Measurements from ENCODE around the gene VGLL4.

DNA sequence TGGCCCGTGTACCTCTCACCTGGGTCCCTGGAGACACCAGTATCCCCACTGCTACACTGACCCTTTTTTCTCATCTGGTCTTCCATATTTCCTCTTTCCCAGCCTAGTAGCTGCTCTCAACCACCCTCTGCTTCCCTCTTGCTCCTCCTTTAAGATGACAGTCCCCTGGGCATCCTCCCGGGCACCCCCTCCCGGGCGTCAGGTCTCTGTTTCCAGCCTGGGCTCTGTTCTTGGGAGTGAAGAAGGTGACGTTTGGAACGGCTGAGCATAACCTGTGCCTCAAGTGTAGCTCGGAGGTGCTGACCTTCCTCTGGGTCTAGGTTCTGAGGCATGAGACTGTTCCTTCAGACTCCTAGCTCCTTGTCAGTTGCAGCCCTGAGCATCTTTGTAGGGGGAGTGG is 101.2 kb downstream of the VGLL4 start:
- no peak for TF ChIP-seq EZH2 (IDR thresholded peaks at IDR 0.05; ENCODE audit: borderline replicate concordance, low read length)
- TF ChIP-seq, protein P1, sequence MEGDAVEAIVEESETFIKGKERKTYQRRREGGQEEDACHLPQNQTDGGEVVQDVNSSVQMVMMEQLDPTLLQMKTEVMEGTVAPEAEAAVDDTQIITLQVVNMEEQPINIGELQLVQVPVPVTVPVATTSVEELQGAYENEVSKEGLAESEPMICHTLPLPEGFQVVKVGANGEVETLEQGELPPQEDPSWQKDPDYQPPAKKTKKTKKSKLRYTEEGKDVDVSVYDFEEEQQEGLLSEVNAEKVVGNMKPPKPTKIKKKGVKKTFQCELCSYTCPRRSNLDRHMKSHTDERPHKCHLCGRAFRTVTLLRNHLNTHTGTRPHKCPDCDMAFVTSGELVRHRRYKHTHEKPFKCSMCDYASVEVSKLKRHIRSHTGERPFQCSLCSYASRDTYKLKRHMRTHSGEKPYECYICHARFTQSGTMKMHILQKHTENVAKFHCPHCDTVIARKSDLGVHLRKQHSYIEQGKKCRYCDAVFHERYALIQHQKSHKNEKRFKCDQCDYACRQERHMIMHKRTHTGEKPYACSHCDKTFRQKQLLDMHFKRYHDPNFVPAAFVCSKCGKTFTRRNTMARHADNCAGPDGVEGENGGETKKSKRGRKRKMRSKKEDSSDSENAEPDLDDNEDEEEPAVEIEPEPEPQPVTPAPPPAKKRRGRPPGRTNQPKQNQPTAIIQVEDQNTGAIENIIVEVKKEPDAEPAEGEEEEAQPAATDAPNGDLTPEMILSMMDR (conservative IDR thresholded peaks at IDR 0.05 in 1 of 2, IDR thresholded peaks at IDR 0.05 in 1 of 2; ENCODE audit: extremely low read depth in 1 of 2, insufficient read depth in 1 of 2, low read depth in 1 of 2, low read length in 2 of 2), result no peak

All from mammary epithelial cell (primary cell).